ENCODE measurements around the gene PCSK4. TPM values are rescaled to one million over a fixed set of nuclear protein-coding genes. Genes with fewer than 3 reads are reported as not detected.

The PCSK4 gene
- total and polyA plus RNA-seq, 2 donors from 2014 or later: 5.3 to 5.5 TPM

- no peak for DNase-seq
- Histone ChIP-seq H3K9ac (ENCODE audit: low read length in 3 of 3) (no peak overlapping the region), H3K4me1 (ENCODE audit: control insufficient read depth in 2 of 3, insufficient read depth in 2 of 3, low read depth in 1 of 3, low read length in 3 of 3) (peaks cover 0 to 4% (median 0%) of the 10 kb centered on the region in 3 donors), H3K27me3 (ENCODE audit: control insufficient read depth, insufficient read depth, low read length) (peaks cover 9% of the 10 kb centered on the region), H3K27ac (ENCODE audit: low read depth in 2 of 2, low read length in 2 of 2) (no peak overlapping the region), H3K9me3 (ENCODE audit: control insufficient read depth in 2 of 3, insufficient read depth in 1 of 3, low read length in 3 of 3) (peaks cover 0 to 2% (median 0%) of the 10 kb centered on the region in 3 donors), H3K4me3 (ENCODE audit: low read length in 3 of 3) (no peak overlapping the region), H3K36me3 (ENCODE audit: control insufficient read depth in 2 of 3, insufficient read depth in 3 of 3, low read length in 3 of 3) (no peaks in the 10 kb centered on the region)
- FAIRE-seq: no peak
- no peak for TF ChIP-seq CTCF (IDR thresholded peaks at IDR 0.05; ENCODE audit: borderline replicate concordance, extremely low read depth, insufficient read depth)
- intact Hi-C loops (cut with DNase I): no loop called here
Measured at GRCh38 chr19:1526979-1527649, 37.0 kb upstream of the PCSK4 start.

DNA sequence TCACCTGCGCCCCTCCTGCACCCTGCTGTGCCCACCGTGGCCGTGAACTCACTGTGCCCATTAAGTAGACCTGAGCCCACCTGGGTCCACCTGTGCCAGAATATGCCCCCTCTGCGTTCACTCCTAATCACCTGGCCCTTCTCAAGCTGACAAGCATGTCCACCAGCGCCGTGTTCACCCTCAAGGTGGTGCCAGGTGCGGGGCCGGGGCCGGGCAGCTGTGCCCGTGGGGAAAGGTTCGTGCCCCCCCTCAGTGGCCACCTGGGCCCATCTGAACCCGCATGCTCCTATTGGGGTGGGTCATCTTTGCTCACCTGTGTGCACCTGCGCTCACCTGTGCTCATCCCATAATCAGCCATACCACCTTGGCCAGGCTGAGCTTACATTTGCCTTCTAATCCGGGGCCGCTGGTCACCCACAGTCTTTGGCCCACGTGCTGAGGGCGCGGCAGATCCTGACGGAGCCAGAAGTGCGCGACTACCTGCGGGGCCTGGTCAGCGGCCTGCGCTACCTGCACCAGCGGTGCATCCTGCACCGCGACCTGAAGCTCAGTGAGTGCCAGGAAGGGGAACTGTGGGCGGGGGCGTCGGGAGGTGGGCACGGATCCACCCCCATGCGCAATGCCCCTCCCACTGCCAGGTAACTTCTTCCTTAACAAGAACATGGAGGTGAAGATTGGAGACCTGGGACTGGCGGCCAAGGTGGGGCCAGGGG is 36.1 kb upstream of the PCSK4 start:
- no peak for FAIRE-seq
- H3K4me1 ChIP-seq (ENCODE audit: control insufficient read depth in 2 of 3, insufficient read depth in 2 of 3, low read depth in 1 of 3, low read length in 3 of 3): peaks cover 0 to 4% (median 0%) of the 10 kb centered on the region in 3 donors
- H3K27ac ChIP-seq (ENCODE audit: low read depth in 2 of 2, low read length in 2 of 2): no peak overlapping the region
- TF ChIP-seq CTCF (IDR thresholded peaks at IDR 0.05; ENCODE audit: borderline replicate concordance, extremely low read depth, insufficient read depth): no peak
- H3K27me3 ChIP-seq (ENCODE audit: control insufficient read depth, insufficient read depth, low read length): peaks cover 9% of the 10 kb centered on the region
- H3K4me3 ChIP-seq (ENCODE audit: low read length in 3 of 3): no peak overlapping the region
- intact Hi-C loops (cut with DNase I): no loop called here
- no peak overlapping the region for H3K9ac ChIP-seq (ENCODE audit: low read length in 3 of 3)
- peaks cover 0 to 2% (median 0%) of the 10 kb centered on the region in 3 donors for H3K9me3 ChIP-seq (ENCODE audit: control insufficient read depth in 2 of 3, insufficient read depth in 1 of 3, low read length in 3 of 3)
- no peaks in the 10 kb centered on the region for H3K36me3 ChIP-seq (ENCODE audit: control insufficient read depth in 2 of 3, insufficient read depth in 3 of 3, low read length in 3 of 3)
- no peak for DNase-seq

DNA sequence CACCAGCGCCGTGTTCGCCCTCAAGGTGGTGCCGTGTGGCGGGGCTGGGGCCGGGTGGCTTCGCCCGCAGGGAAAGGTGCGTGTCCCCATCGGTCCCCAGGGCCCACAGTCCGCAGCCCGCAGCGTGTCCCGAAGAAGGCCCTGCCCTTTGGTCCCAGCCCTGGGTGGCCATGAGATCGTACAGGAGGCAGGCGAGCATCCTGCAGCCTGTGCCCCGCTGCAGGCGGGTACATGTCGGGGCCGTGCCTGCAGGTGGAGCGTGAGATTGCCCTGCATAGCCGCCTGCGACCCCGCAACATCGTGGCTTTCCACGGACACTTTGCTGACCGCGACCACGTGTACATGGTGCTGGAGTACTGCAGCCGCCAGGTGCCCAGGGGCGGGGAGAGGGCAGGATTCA is 35.2 kb upstream of the PCSK4 start:
- Histone ChIP-seq H3K4me3 (ENCODE audit: low read length in 3 of 3) (no peak overlapping the region), H3K27ac (ENCODE audit: low read depth in 2 of 2, low read length in 2 of 2) (no peak overlapping the region), H3K9ac (ENCODE audit: low read length in 3 of 3) (no peak overlapping the region), H3K27me3 (ENCODE audit: control insufficient read depth, insufficient read depth, low read length) (peaks cover 9% of the 10 kb centered on the region), H3K4me1 (ENCODE audit: control insufficient read depth in 2 of 3, insufficient read depth in 2 of 3, low read depth in 1 of 3, low read length in 3 of 3) (peaks cover 0 to 4% (median 0%) of the 10 kb centered on the region in 3 donors), H3K36me3 (ENCODE audit: control insufficient read depth in 2 of 3, insufficient read depth in 3 of 3, low read length in 3 of 3) (no peaks in the 10 kb centered on the region), H3K9me3 (ENCODE audit: control insufficient read depth in 2 of 3, insufficient read depth in 1 of 3, low read length in 3 of 3) (peaks cover 0 to 2% (median 0%) of the 10 kb centered on the region in 3 donors)
- DNase-seq (no peak), FAIRE-seq (no peak)
- intact Hi-C loops (cut with DNase I): no loop called here
- no peak for TF ChIP-seq CTCF (IDR thresholded peaks at IDR 0.05; ENCODE audit: borderline replicate concordance, extremely low read depth, insufficient read depth)
